Prostate gland (tissue), 2 donors: ENCODE results near the gene FMN1. TPM values are rescaled to one million over a fixed set of nuclear protein-coding genes. Genes with fewer than 3 reads are reported as not detected.

Experiments
- DNase-seq: peaks from one replicate; pipeline ENCODE4 v3.0.0-alpha.2; 2019; ENCODE audit warnings: low spot score
- H3K27ac ChIP-seq, 2 donors: fragments of 200-600 bp; sonication (generic); 2 replicates each; pipeline ENCODE4 v1.5.1; 2017 to 2019
- H3K27me3 ChIP-seq: fragments of 200-600 bp; sonication (generic); replicated peaks from 2 replicates; pipeline ENCODE4 v1.5.1; 2019; ENCODE audit not compliant: insufficient read depth
- H3K36me3 ChIP-seq, 2 donors: fragments of 200-600 bp; sonication (generic); 1 replicate in 1 of 2; 2 replicates in 1 of 2; pipeline versions ENCODE4 v1.5.1 to v1.8.1; 2017 to 2019
- H3K4me1 ChIP-seq: fragments of 200-600 bp; sonication (generic); replicated peaks from 2 replicates; pipeline ENCODE4 v1.5.1; 2019
- H3K4me3 ChIP-seq, 2 donors: fragments of 200-600 bp; sonication (generic); 2 replicates each; pipeline ENCODE4 v1.5.1; 2017 to 2019
- H3K9me3 ChIP-seq: fragments of 200-600 bp; sonication (generic); 2 replicates; pipeline ENCODE4 v1.5.1; 2017
- CTCF ChIP-seq, 4 experiments: fragments of 200-600 bp in 2 of 4; fragments of 450-650 bp in 2 of 4; sonication (generic) in 2 of 4; IDR thresholded peaks; 1 replicate in 3 of 4; 2 replicates in 1 of 4; pipeline ENCODE4 v1.5.1; 2016 to 2019; ENCODE audit warnings: antibody characterized with exemption in 4 of 4, mild to moderate bottlenecking in 2 of 4, moderate library complexity in 2 of 4
- POLR2A ChIP-seq: fragments of 450-650 bp; IDR thresholded peaks from one replicate; pipeline ENCODE4 v1.6.1; 2016; ENCODE audit warnings: antibody characterized with exemption, mild to moderate bottlenecking
- POLR2AphosphoS5 ChIP-seq: sonication (generic); formaldehyde crosslinking; IDR thresholded peaks from one replicate; pipeline ENCODE4 v1.6.1; 2017; ENCODE audit warnings: antibody characterized with exemption
- WGBS: methylation state at CpG from one replicate; pipeline ENCODE4 v1.1.5; 2018; 5-methylcytosine and 5-hydroxymethylcytosine counted together
- intact Hi-C: fragments of 100-400 bp; cut with DNase I; formaldehyde crosslinking; loops from one replicate; pipeline ENCODE4 v1.14.2; 2022
- total RNA-seq, 2 donors: library from RNA; depleted of rRNA; stranded (reverse); fragments of >200 nt; gene quantifications; one replicate each; pipeline ENCODE4 v1.1.0, GENCODE V29; 2016

Gene FMN1
- total RNA-seq, 2 donors from 2014 or later, result 7.1 to 32.5 TPM

GRCh38 chr15:32837935-32838334 lies 356.6 kb downstream of the FMN1 start:
- Histone ChIP-seq H3K4me1 (no peaks in the 10 kb centered on the region), H3K4me3 (no peak overlapping the region), H3K36me3 (no peaks in the 10 kb centered on the region), H3K27ac (no peak overlapping the region), H3K9me3 (no peaks in the 10 kb centered on the region), H3K27me3 (no peaks in the 10 kb centered on the region)
- TF ChIP-seq CTCF (IDR thresholded peaks at IDR 0.05) (no peak), POLR2AphosphoS5 (no peak), POLR2A (no peak)
- no peak for DNase-seq
- intact Hi-C loops, result no loop called here
- WGBS, result 89% methylated on average over 8 of the region's 8 CpGs

GRCh38 chr15:32834156-32834555 lies 360.4 kb downstream of the FMN1 start:
- TF ChIP-seq POLR2AphosphoS5, result no peak
- no peak for TF ChIP-seq CTCF (IDR thresholded peaks at IDR 0.05)
- no peak for TF ChIP-seq POLR2A
- Histone ChIP-seq H3K36me3 (no peaks in the 10 kb centered on the region), H3K27me3 (no peaks in the 10 kb centered on the region), H3K9me3 (no peaks in the 10 kb centered on the region), H3K27ac (no peak overlapping the region), H3K4me1 (no peaks in the 10 kb centered on the region), H3K4me3 (no peak overlapping the region)
- DNase-seq, result no peak
- intact Hi-C loops, result no loop called here
- 76% methylated on average over 1 of the region's 1 CpG for WGBS

- 78% methylated on average over 1 of the region's 1 CpG for WGBS
Measured at GRCh38 chr15:32833379-32833821, 361.1 kb downstream of the FMN1 start.

GRCh38 chr15:32831485-32831884 lies 363.0 kb downstream of the FMN1 start:
- H3K27me3 ChIP-seq, result no peaks in the 10 kb centered on the region
- DNase-seq, result no peak
- WGBS, result 69% methylated on average over 1 of the region's 1 CpG
- no peaks in the 10 kb centered on the region for H3K4me1 ChIP-seq
- no peaks in the 10 kb centered on the region for H3K9me3 ChIP-seq
- TF ChIP-seq CTCF (IDR thresholded peaks at IDR 0.05), result no peak
- TF ChIP-seq POLR2AphosphoS5, result no peak
- TF ChIP-seq POLR2A, result no peak
- no peaks in the 10 kb centered on the region for H3K36me3 ChIP-seq
- intact Hi-C loops, result no loop called here
- H3K27ac ChIP-seq, result no peak overlapping the region
- no peak overlapping the region for H3K4me3 ChIP-seq

More at GRCh38 chr15:32833379-32833821, 361.1 kb downstream of the FMN1 start:
- Histone ChIP-seq H3K9me3 (no peaks in the 10 kb centered on the region), H3K4me1 (no peaks in the 10 kb centered on the region), H3K4me3 (no peak overlapping the region), H3K27ac (no peak overlapping the region), H3K36me3 (no peaks in the 10 kb centered on the region), H3K27me3 (no peaks in the 10 kb centered on the region)
- DNase-seq, result no peak
- TF ChIP-seq POLR2A, result no peak
- no peak for TF ChIP-seq CTCF (IDR thresholded peaks at IDR 0.05)
- TF ChIP-seq POLR2AphosphoS5, result no peak
- intact Hi-C loops, result no loop called here

GRCh38 chr15:32830241-32830640 lies 364.3 kb downstream of the FMN1 start:
- H3K27me3 ChIP-seq, result no peaks in the 10 kb centered on the region
- DNase-seq, result no peak
- H3K27ac ChIP-seq, result no peak overlapping the region
- WGBS, result 86% methylated on average over 1 of the region's 1 CpG
- intact Hi-C loops, result no loop called here
- no peak for TF ChIP-seq CTCF (IDR thresholded peaks at IDR 0.05)
- no peak for TF ChIP-seq POLR2AphosphoS5
- no peak for TF ChIP-seq POLR2A
- H3K4me1 ChIP-seq, result no peaks in the 10 kb centered on the region
- H3K36me3 ChIP-seq, result no peaks in the 10 kb centered on the region
- H3K9me3 ChIP-seq, result no peaks in the 10 kb centered on the region
- no peak overlapping the region for H3K4me3 ChIP-seq
